Fibroblast of the aortic adventitia (primary cell): Measurements from ENCODE around the gene MYO9B. TPM values are rescaled to one million over a fixed set of nuclear protein-coding genes. Genes with fewer than 3 reads are reported as not detected.

ENCODE experiments used
- DNase-seq: peaks from one replicate; pipeline ENCODE4 v3.0.0-alpha.2; 2010; ENCODE audit warnings: low read depth
- H3K4me3 ChIP-seq: 2 replicates; pipeline ENCODE4 v1.5.1; 2011; ENCODE audit warnings: low read depth, mild to moderate bottlenecking, control low read depth, low read length, moderate library complexity
- CTCF ChIP-seq: IDR thresholded peaks from 2 replicates; pipeline ENCODE4 v1.5.1; 2011; ENCODE audit warnings: mild to moderate bottlenecking, low read length, control low read depth, inconsistent platforms; ENCODE audit not compliant: insufficient read depth
- total RNA-seq: library from RNA; depleted of rRNA; stranded (reverse); fragments of >200 nt; gene quantifications from 2 replicates; pipeline ENCODE4 v1.2.3, GENCODE V29; 2012; ENCODE audit warnings: low replicate concordance

Gene MYO9B
- total RNA-seq, 1 donor: 103 TPM

- TF ChIP-seq CTCF: no peak
- no peak overlapping the region for H3K4me3 ChIP-seq
- DNase-seq: no peak
Measured at GRCh38 chr19:17145546-17146497, 70.2 kb downstream of the MYO9B start.

DNA sequence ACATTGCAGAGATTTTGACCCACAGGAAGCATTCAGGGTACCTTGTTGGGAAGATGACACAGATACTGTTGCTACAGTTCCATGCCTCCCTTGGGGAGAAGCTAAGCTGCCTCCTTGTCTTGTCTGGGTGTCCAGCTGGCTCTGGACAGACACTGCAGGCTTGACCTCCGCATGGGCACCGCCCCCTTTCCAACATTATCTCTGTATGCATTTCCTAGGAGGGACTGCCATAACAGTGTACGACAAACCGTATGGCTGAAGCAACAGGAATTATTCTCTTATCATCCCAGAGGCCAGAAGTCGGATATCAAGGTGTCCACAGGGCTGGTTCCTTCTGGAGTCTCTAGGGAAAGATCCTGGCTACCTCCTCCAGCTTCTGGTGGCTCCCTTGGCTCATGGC, 72.6 kb downstream of the MYO9B start:
- DNase-seq: no peak
- no peak for TF ChIP-seq CTCF
- H3K4me3 ChIP-seq: no peak overlapping the region

GRCh38 chr19:17149393-17150135, 74.0 kb downstream of the MYO9B start:
- no peak for DNase-seq
- no peak for TF ChIP-seq CTCF
- no peak overlapping the region for H3K4me3 ChIP-seq

DNA sequence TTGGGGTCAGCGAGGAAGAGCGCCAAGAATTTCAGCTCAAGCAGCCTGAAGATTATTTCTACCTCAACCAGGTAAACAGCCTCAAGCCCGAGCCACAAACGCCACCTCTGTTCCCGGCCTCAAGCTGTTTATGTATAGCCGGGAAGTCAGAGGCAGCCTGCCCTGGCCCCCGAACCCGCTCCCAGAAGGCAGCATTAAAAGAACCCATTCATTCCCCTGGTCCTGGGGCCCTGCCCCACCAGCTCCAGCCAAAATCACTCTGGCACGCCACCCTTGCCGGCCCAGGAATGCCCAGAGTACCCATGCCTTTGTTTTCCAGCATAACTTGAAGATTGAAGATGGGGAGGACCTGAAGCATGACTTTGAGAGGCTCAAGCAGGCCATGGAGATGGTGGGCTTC, 78.4 kb downstream of the MYO9B start:
- H3K4me3 ChIP-seq: no peak overlapping the region
- no peak for DNase-seq
- no peak for TF ChIP-seq CTCF

DNA sequence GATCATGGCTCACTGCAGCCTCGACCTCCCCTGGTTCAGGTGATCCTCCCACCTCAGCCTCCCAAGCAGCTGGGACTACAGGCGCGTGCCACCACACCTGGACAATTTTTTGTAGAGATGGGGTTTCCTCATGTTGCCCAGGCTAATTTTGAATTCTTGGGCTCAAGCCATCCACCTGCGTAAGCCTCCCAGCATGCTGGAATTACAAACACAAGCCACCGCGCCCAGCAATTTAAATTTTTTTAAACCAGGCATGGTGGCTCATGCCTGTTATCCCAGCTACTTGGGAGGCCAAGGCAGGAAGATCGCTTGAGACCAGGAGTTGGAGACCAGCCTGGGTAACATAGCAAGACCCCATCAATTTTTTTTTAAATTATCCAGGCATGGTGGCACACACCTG, 79.7 kb downstream of the MYO9B start:
- DNase-seq: no peak

DNA sequence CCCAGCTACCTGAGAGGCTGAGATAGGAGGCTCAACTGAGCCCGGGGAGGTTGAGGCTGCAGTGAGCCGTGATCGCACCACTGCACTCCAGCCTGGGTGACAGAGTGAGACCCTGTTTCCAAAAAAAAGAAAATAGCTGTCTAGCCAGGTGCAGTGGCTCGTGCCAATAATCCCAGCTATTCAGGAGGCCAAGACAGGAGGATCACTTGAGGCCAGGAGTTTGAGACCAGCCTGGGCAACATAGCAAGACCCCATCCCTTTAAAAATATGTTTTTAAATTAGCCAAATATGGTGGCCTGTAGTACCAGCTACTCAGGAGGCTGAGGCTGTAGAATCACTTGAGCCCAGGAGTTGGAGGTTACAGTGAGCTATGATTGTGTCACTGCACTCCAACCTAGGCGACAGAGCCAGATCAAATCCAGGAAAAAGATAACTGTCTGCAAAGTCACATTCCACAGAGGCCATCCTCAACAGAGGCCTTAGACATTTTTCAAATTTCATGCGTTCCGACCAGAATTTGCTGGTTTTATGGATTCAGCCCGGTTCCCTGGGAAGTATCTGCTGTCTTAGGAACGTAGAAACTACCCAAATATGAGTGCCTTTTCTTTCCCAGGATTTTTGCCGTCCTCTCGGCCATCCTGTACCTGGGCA, 80.8 kb downstream of the MYO9B start:
- DNase-seq: no peak
- no peak for TF ChIP-seq CTCF
- no peak overlapping the region for H3K4me3 ChIP-seq

More for the DNA sequence above, 79.7 kb downstream of the MYO9B start:
- no peak overlapping the region for H3K4me3 ChIP-seq
- no peak for TF ChIP-seq CTCF
